CD1c-positive myeloid dendritic cell (primary cell): ENCODE data around the gene INO80B.
"Not testable (repeated sequence)": the region's sequence is repeated elsewhere in the genome, so short reads cannot be mapped to it uniquely, and the experiment has no call there.

Source experiments
- DNase-seq: peaks from one replicate; pipeline ENCODE4 v3.0.0-alpha.2; 2016; ENCODE audit errors: extremely low spot score

INO80B gene

GRCh38 chr2:74481961-74482800 lies 27.3 kb downstream of the INO80B start:
- DNase-seq: peak; percentile 66

- peak; percentile 97 for DNase-seq
These were observed 28.2 kb downstream of the INO80B start, which contains the start of the genes CCDC142 and TTC31 for GRCh38 chr2:74482801-74483674. CCDC142 (minus strand) TSS chr2:74482998; CDS start chr2:74482837, 161 bp downstream. TTC31 (plus strand) TSS chr2:74483081; CDS start chr2:74483096, 15 bp downstream.

GRCh38 chr2:74483675-74484164 lies 28.8 kb downstream of the INO80B start:
- DNase-seq: not testable (repeated sequence)

- no peak for DNase-seq
These were observed 31.3 kb downstream of the INO80B start for GRCh38 chr2:74486141-74486540.

GRCh38 chr2:74488643-74489481 lies 34.0 kb downstream of the INO80B start:
- no peak for DNase-seq

- DNase-seq: no peak
These were observed 35.0 kb downstream of the INO80B start for GRCh38 chr2:74489906-74490305.

GRCh38 chr2:74491648-74492544 lies 37.0 kb downstream of the INO80B start:
- DNase-seq: no peak

GRCh38 chr2:74493546-74493945 lies 38.7 kb downstream of the INO80B start:
- no peak for DNase-seq

- DNase-seq: no peak
These were observed 40.6 kb downstream of the INO80B start for GRCh38 chr2:74495440-74495839.

- DNase-seq: no peak
These were observed 42.3 kb downstream of the INO80B start for GRCh38 chr2:74496997-74497776.

GRCh38 chr2:74497777-74498499 lies 43.1 kb downstream of the INO80B start:
- DNase-seq: no peak

- DNase-seq: peak; percentile 35
These were observed 43.8 kb downstream of the INO80B start for GRCh38 chr2:74498500-74499266.

GRCh38 chr2:74499267-74499939 lies 44.5 kb downstream of the INO80B start, which contains the start of gene LBX2:
LBX2 (minus strand) TSS chr2:74499603; CDS start chr2:74499537, 66 bp downstream.
- DNase-seq: no peak

- DNase-seq: no peak
These were observed 45.2 kb downstream of the INO80B start for GRCh38 chr2:74499940-74500577.

- DNase-seq: no peak
These were observed 45.7 kb downstream of the INO80B start for GRCh38 chr2:74500578-74500946.

GRCh38 chr2:74501335-74502071 lies 46.6 kb downstream of the INO80B start:
- no peak for DNase-seq
